CD4-positive, alpha-beta memory T cell (primary cell): ENCODE measurements around the gene IER5. TPM values are rescaled to one million over a fixed set of nuclear protein-coding genes. Genes with fewer than 3 reads are reported as not detected.
A peak's percentile ranks its signal among the peaks of the same experiment; 100 is the strongest.

Experiments
- CTCF ChIA-PET: fragments of 350-600 bp; sonication (Branson Sonifier 250); formaldehyde crosslinking; loops from one replicate; lab custom pipeline; 2021; ENCODE audit warnings: inconsistent platforms; ENCODE audit not compliant: partially characterized antibody; lab: Charles Lee
- POLR2A ChIA-PET: fragments of 350-600 bp; sonication (Branson Sonifier 250); formaldehyde crosslinking; loops from one replicate; lab custom pipeline; 2021; ENCODE audit not compliant: partially characterized antibody; lab: Charles Lee
- DNase-seq, 5 donors: peaks; one replicate each; pipeline versions ENCODE4 v3.0.0 to v3.0.0-alpha.2; 2020 to 2022; ENCODE audit warnings: mixed read lengths in 1 of 5
- H3K27ac ChIP-seq: one replicate; pipeline ENCODE4 v1.7.0; 2013; ENCODE audit warnings: low read depth, low read length
- H3K27me3 ChIP-seq: 2 replicates; pipeline ENCODE4 v1.7.0; 2013; ENCODE audit warnings: mild to moderate bottlenecking, low read length, moderate library complexity; ENCODE audit not compliant: insufficient read depth
- H3K36me3 ChIP-seq: 2 replicates; pipeline ENCODE4 v1.7.0; 2013; ENCODE audit warnings: mild to moderate bottlenecking, low read length, moderate library complexity; ENCODE audit not compliant: insufficient read depth
- H3K4me1 ChIP-seq: 2 replicates; pipeline ENCODE4 v1.7.0; 2013; ENCODE audit warnings: mild to moderate bottlenecking, low read length, moderate library complexity; ENCODE audit not compliant: insufficient read depth
- H3K4me3 ChIP-seq, 2 donors: one replicate each; pipeline ENCODE4 v1.7.0; 2013; ENCODE audit warnings: low read length in 2 of 2, mild to moderate bottlenecking in 1 of 2
- H3K9me3 ChIP-seq, 2 donors: one replicate each; pipeline ENCODE4 v1.7.0; 2013; ENCODE audit warnings: low read length in 2 of 2, control low read depth in 1 of 2; ENCODE audit not compliant: control insufficient read depth in 1 of 2
- H3K27ac Mint-ChIP-seq, 7 donors: one replicate each; pipeline ENCODE4 v1.8.0; 2020 to 2021; ENCODE audit warnings: mixed read lengths in 7 of 7, mild to moderate bottlenecking in 6 of 7, inconsistent platforms in 3 of 7, moderate library complexity in 3 of 7
- H3K27me3 Mint-ChIP-seq, 2 donors: one replicate each; pipeline ENCODE4 v1.8.0; 2020 to 2021; ENCODE audit warnings: mixed read lengths in 2 of 2
- H3K36me3 Mint-ChIP-seq, 2 donors: one replicate each; pipeline ENCODE4 v1.8.0; 2020 to 2021; ENCODE audit warnings: mixed read lengths in 2 of 2, inconsistent platforms in 1 of 2, mild to moderate bottlenecking in 1 of 2
- H3K4me1 Mint-ChIP-seq, 4 donors: one replicate each; pipeline ENCODE4 v1.8.0; 2020 to 2021; ENCODE audit warnings: mixed read lengths in 4 of 4, mild to moderate bottlenecking in 1 of 4
- H3K4me3 Mint-ChIP-seq, 8 donors: one replicate each; pipeline ENCODE4 v1.8.0; 2020 to 2021; ENCODE audit warnings: mixed read lengths in 8 of 8, mild to moderate bottlenecking in 7 of 8, moderate library complexity in 6 of 8, inconsistent platforms in 3 of 8
- H3K9me3 Mint-ChIP-seq, 8 donors: one replicate each; pipeline ENCODE4 v1.8.0; 2020 to 2021; ENCODE audit warnings: mixed read lengths in 8 of 8, mild to moderate bottlenecking in 5 of 8, inconsistent platforms in 3 of 8, moderate library complexity in 1 of 8
- intact Hi-C: fragments of 100-400 bp; cut with micrococcal nuclease; formaldehyde crosslinking; loops from one replicate; pipeline ENCODE4 v1.15.1; 2023
- polyA plus RNA-seq, 2 donors: library from polyadenylated mRNA; unstranded; fragments of 300-500 nt; fragmentation: Illumina TruSeq; gene quantifications; one replicate each; pipeline ENCODE4 v1.2.3, GENCODE V29; 2021
- total RNA-seq, 2 experiments: library from RNA; stranded (reverse); gene quantifications; one replicate each; pipeline ENCODE4 v1.2.3, GENCODE V29; 2021

The IER5 gene
- total and polyA plus RNA-seq, 4 experiments from 2014 or later, result 11.0 to 29.3 (median 23.5) TPM

- Histone ChIP-seq H3K27me3 (no peaks in the 10 kb centered on the region), H3K27ac (no peak overlapping the region), H3K4me1 (no peaks in the 10 kb centered on the region), H3K9me3 (no peaks in the 10 kb centered on the region), H3K36me3 (no peaks in the 10 kb centered on the region), H3K4me3 (no peak overlapping the region)
- no peaks in the 10 kb centered on the region for H3K36me3 Mint-ChIP-seq
- H3K4me3 Mint-ChIP-seq, result no peak overlapping the region
- H3K9me3 Mint-ChIP-seq, result no peaks in the 10 kb centered on the region
- peaks cover 0 to 2% (median 0%) of the 10 kb centered on the region in 4 donors for H3K4me1 Mint-ChIP-seq
- H3K27ac Mint-ChIP-seq, result no peak overlapping the region
- no peaks in the 10 kb centered on the region for H3K27me3 Mint-ChIP-seq
- DNase-seq, result no peak
- POLR2A ChIA-PET, result interaction anchor here (1.4 to 2.2 kb wide), 3 partner anchors 11 to 29 kb away, joined by 3 to 8 read pairs (median 6); no protein-coding TSS in a partner anchor
- intact Hi-C loops, result no loop called here
- CTCF ChIA-PET, result interaction anchor here (1.5 to 3.5 kb wide), 3 partner anchors 20 to 33 kb away, joined by 3 to 31 read pairs (median 8); no protein-coding TSS in a partner anchor
Observed at GRCh38 chr1:181116819-181117390, 28.4 kb downstream of the IER5 start.

DNA sequence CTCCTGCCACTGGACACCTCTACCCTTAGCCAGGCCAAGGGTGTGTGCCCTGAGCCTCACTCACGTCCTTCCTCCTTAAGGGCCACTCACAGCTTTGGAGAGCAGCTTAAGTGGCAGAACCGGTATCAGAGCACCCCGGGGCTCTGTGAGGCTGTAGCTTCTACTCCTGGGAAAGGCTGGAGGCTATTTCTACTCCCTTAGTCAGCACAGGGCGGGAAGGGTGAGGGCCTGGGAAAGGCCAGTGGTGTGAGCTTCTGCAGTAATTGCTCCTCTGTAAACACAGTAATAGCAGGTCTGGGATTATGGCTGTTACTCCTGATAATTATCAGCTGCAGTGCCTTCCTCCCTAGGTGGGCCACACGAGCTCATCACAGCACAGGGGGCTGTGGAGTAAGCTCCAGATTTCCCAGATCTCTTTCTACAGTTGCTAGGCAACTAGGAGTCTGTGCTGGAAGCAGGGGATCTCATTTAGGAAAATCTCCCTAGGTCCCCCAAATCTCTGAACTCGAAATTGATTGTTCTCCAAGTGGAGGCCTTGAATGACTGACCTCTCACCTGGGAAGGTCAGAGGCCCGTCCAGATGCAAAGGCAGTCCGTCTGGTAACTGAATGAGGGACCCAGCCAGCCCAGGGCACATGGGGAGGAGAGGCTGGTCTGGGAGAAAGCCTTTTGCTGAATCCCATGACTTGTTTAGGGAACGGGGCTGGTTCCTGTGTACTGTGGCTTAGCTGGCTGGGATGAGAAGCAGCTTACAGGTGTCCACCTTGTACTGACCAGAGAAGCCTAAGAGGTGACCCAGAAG lies 29.3 kb downstream of the IER5 start:
- Histone ChIP-seq H3K9me3 (no peaks in the 10 kb centered on the region), H3K4me1 (no peaks in the 10 kb centered on the region), H3K27ac (no peak overlapping the region), H3K27me3 (no peaks in the 10 kb centered on the region), H3K36me3 (no peaks in the 10 kb centered on the region), H3K4me3 (no peak overlapping the region)
- no peak for DNase-seq
- Mint-ChIP-seq H3K4me3 (no peak overlapping the region), H3K4me1 (peaks cover 0 to 2% (median 0%) of the 10 kb centered on the region in 4 donors), H3K36me3 (no peaks in the 10 kb centered on the region), H3K9me3 (no peaks in the 10 kb centered on the region), H3K27ac (no peak overlapping the region), H3K27me3 (no peaks in the 10 kb centered on the region)
- CTCF ChIA-PET, result interaction anchor here (1.5 to 3.5 kb wide), 4 partner anchors 13 to 34 kb away, joined by 3 to 31 read pairs (median 6); no protein-coding TSS in a partner anchor
- intact Hi-C loops, result no loop called here
- POLR2A ChIA-PET, result interaction anchor here (1.5 kb wide), 1 partner anchor 12 kb away, joined by 8 read pairs; no protein-coding TSS in a partner anchor

GRCh38 chr1:181119093-181119989 lies 30.8 kb downstream of the IER5 start:
- peaks cover 0 to 2% (median 0%) of the 10 kb centered on the region in 4 donors for H3K4me1 Mint-ChIP-seq
- POLR2A ChIA-PET, result no interaction called here
- peak overlapping the region in 1 of 7 donors; percentile 47 for H3K27ac Mint-ChIP-seq
- intact Hi-C loops, result no loop called here
- Histone ChIP-seq H3K27me3 (no peaks in the 10 kb centered on the region), H3K9me3 (no peaks in the 10 kb centered on the region), H3K36me3 (no peaks in the 10 kb centered on the region), H3K27ac (no peak overlapping the region), H3K4me3 (no peak overlapping the region), H3K4me1 (no peaks in the 10 kb centered on the region)
- no peaks in the 10 kb centered on the region for H3K9me3 Mint-ChIP-seq
- DNase-seq, result no peak
- CTCF ChIA-PET, result interaction anchor here (0.7 to 2.0 kb wide), 4 partner anchors 12 to 27 kb away, joined by 3 to 4 read pairs (median 3); no protein-coding TSS in a partner anchor
- H3K36me3 Mint-ChIP-seq, result no peaks in the 10 kb centered on the region
- H3K4me3 Mint-ChIP-seq, result no peak overlapping the region
- H3K27me3 Mint-ChIP-seq, result no peaks in the 10 kb centered on the region

DNA sequence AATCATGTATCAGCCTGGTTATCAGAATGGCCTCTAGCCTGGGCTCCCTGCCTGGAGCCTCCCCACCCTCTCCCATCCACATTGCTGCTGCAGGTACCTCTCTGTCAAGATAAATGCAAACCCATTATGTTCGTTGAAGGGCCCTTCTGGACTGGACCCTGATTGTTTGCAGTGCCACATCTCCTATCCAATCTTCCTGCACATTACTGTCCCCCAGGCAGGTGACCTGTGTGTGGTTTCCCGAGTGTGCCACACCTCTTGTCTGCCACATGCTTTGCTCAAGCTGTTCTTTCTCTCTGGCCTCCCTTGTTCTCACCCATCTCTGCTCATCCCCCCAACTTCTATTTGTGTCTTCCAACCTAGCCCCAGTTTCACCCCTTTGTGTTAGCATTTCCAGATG lies 32.4 kb downstream of the IER5 start:
- Histone ChIP-seq H3K9me3 (no peaks in the 10 kb centered on the region), H3K27ac (no peak overlapping the region), H3K4me1 (no peaks in the 10 kb centered on the region), H3K36me3 (no peaks in the 10 kb centered on the region), H3K4me3 (no peak overlapping the region), H3K27me3 (no peaks in the 10 kb centered on the region)
- no peak for DNase-seq
- ChIA-PET POLR2A (no interaction called here), CTCF (no interaction called here)
- no peaks in the 10 kb centered on the region for H3K36me3 Mint-ChIP-seq
- intact Hi-C loops, result no loop called here
- no peaks in the 10 kb centered on the region for H3K27me3 Mint-ChIP-seq
- H3K27ac Mint-ChIP-seq, result peak overlapping the region in 2 of 7 donors; percentile 26 to 53
- no peaks in the 10 kb centered on the region for H3K9me3 Mint-ChIP-seq
- no peak overlapping the region for H3K4me3 Mint-ChIP-seq
- no peaks in the 10 kb centered on the region for H3K4me1 Mint-ChIP-seq

DNA sequence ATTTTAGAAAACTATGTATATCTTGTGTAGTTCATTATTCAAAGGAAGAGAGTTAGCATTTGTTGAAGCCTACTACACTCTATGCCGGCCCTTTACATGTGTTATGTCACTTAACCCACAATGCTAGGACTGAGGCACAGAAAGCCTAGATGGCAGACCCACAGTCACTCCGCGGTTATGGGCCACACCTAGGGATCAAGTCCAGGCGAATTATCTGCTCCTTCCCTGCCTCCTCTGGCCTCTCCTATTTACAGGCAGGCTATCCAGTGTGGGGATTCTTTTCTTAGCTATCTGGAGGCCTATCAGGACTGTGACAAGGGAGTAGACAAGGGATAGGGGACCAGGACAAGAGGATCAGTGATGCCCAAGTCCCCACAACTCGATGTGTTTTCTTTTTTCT lies 33.0 kb downstream of the IER5 start:
- Mint-ChIP-seq H3K4me1 (no peaks in the 10 kb centered on the region), H3K9me3 (no peaks in the 10 kb centered on the region), H3K4me3 (no peak overlapping the region), H3K36me3 (no peaks in the 10 kb centered on the region), H3K27me3 (no peaks in the 10 kb centered on the region), H3K27ac (no peak overlapping the region)
- ChIA-PET POLR2A (no interaction called here), CTCF (no interaction called here)
- no peak for DNase-seq
- H3K36me3 ChIP-seq, result no peaks in the 10 kb centered on the region
- no peaks in the 10 kb centered on the region for H3K27me3 ChIP-seq
- H3K27ac ChIP-seq, result no peak overlapping the region
- no peaks in the 10 kb centered on the region for H3K9me3 ChIP-seq
- H3K4me1 ChIP-seq, result no peaks in the 10 kb centered on the region
- intact Hi-C loops, result no loop called here
- no peak overlapping the region for H3K4me3 ChIP-seq

- Mint-ChIP-seq H3K4me1 (no peaks in the 10 kb centered on the region), H3K4me3 (no peak overlapping the region), H3K27me3 (no peaks in the 10 kb centered on the region), H3K9me3 (no peaks in the 10 kb centered on the region), H3K27ac (peak overlapping the region in 1 of 7 donors; percentile 25), H3K36me3 (no peaks in the 10 kb centered on the region)
- no peaks in the 10 kb centered on the region for H3K9me3 ChIP-seq
- H3K36me3 ChIP-seq, result no peaks in the 10 kb centered on the region
- H3K27me3 ChIP-seq, result no peaks in the 10 kb centered on the region
- no peak overlapping the region for H3K27ac ChIP-seq
- no peaks in the 10 kb centered on the region for H3K4me1 ChIP-seq
- ChIA-PET CTCF (no interaction called here), POLR2A (interaction anchor here (0.9 to 1.3 kb wide), 2 partner anchors 17 to 32 kb away, joined by 3 to 4 read pairs; no protein-coding TSS in a partner anchor)
- DNase-seq, result no peak
- intact Hi-C loops, result no loop called here
- H3K4me3 ChIP-seq, result no peak overlapping the region
Observed at GRCh38 chr1:181122222-181122621, 33.7 kb downstream of the IER5 start.
